Keratinocyte (primary cell): Measurements from ENCODE around the gene PJA2. TPM values are rescaled to one million over a fixed set of nuclear protein-coding genes. Genes with fewer than 3 reads are reported as not detected.
"Not testable (repeated sequence)": the region's sequence is repeated elsewhere in the genome, so short reads cannot be mapped to it uniquely, and the experiment has no call there.

Experiments used
- DNase-seq: peaks from one replicate; pipeline ENCODE4 v3.0.0-alpha.2; 2011; ENCODE audit warnings: low read depth, missing footprints, low spot score
- FAIRE-seq: peaks from 2 replicates; lab custom pipeline; 2011; peaks lifted over from hg19 to GRCh38; lab: Jason Lieb, UNC
- H2AFZ ChIP-seq: 2 replicates; pipeline ENCODE4 v1.6.0; 2012; ENCODE audit warnings: low read length, control low read depth, inconsistent platforms; ENCODE audit not compliant: control insufficient read depth
- H3K27ac ChIP-seq: 2 replicates; pipeline ENCODE4 v1.5.1; 2011; ENCODE audit warnings: low read length; ENCODE audit not compliant: control insufficient read depth, insufficient read depth
- H3K27me3 ChIP-seq: 3 replicates; pipeline ENCODE4 v1.6.0; 2011; ENCODE audit warnings: low read length; ENCODE audit not compliant: control insufficient read depth, insufficient read depth; ENCODE audit errors: extremely low read depth
- H3K36me3 ChIP-seq, 2 experiments: 2 replicates in 1 of 2; 3 replicates in 1 of 2; pipeline ENCODE4 v1.5.1; 2011; ENCODE audit warnings: low read length in 2 of 2, mild to moderate bottlenecking in 1 of 2; ENCODE audit not compliant: control insufficient read depth in 2 of 2, insufficient read depth in 2 of 2; ENCODE audit errors: extremely low read depth in 1 of 2
- H3K4me1 ChIP-seq: 3 replicates; pipeline ENCODE4 v1.5.1; 2011; ENCODE audit warnings: low read length; ENCODE audit not compliant: control insufficient read depth, insufficient read depth; ENCODE audit errors: extremely low read depth
- H3K4me2 ChIP-seq: 3 replicates; pipeline ENCODE4 v1.6.0; 2011; ENCODE audit warnings: low read depth, low read length; ENCODE audit not compliant: control insufficient read depth, insufficient read depth; ENCODE audit errors: extremely low read depth
- H3K4me3 ChIP-seq, 3 experiments: fragments of 200-600 bp in 1 of 3; sonication (generic) in 1 of 3; 2 replicates in 2 of 3; 3 replicates in 1 of 3; pipeline ENCODE4 v1.5.1; 2011 to 2016; ENCODE audit warnings: low read length in 3 of 3, mild to moderate bottlenecking in 3 of 3, control low read depth in 2 of 3, inconsistent platforms in 1 of 3, low read depth in 1 of 3, mixed read lengths in 1 of 3, mixed run types in 1 of 3, moderate library complexity in 1 of 3; ENCODE audit not compliant: control insufficient read depth in 2 of 3, insufficient read depth in 2 of 3; ENCODE audit errors: extremely low read depth in 1 of 3
- H3K79me2 ChIP-seq: 2 replicates; pipeline ENCODE4 v1.6.0; 2012; ENCODE audit warnings: low read length; ENCODE audit not compliant: control insufficient read depth, insufficient read depth
- H3K9ac ChIP-seq: 3 replicates; pipeline ENCODE4 v1.6.0; 2011; ENCODE audit warnings: low read length; ENCODE audit not compliant: control insufficient read depth, insufficient read depth; ENCODE audit errors: extremely low read depth
- H3K9me1 ChIP-seq: 3 replicates; pipeline ENCODE4 v1.6.0; 2011; ENCODE audit warnings: low read length; ENCODE audit not compliant: control insufficient read depth, insufficient read depth; ENCODE audit errors: extremely low read depth
- H3K9me3 ChIP-seq: 2 replicates; pipeline ENCODE4 v1.5.1; 2012; ENCODE audit warnings: low read depth, low read length; ENCODE audit not compliant: control insufficient read depth
- H4K20me1 ChIP-seq: 3 replicates; pipeline ENCODE4 v1.6.0; 2011; ENCODE audit warnings: low read length; ENCODE audit not compliant: control insufficient read depth, insufficient read depth; ENCODE audit errors: extremely low read depth
- EZH2 ChIP-seq: IDR thresholded peaks from one replicate; pipeline ENCODE4 v1.6.1; 2012; ENCODE audit warnings: inconsistent platforms, mild to moderate bottlenecking, low read length, moderate library complexity
- dilution Hi-C: fragments of 300-500 bp; cut with MboI; formaldehyde crosslinking; loops from one replicate; pipeline ENCODE4 v1.7.0; 2020; ENCODE audit warnings: low sequenced_read_pairs; ENCODE audit not compliant: extremely low pct_ligation_motif_present
- polyA plus RNA-seq, 5 experiments: library from polyadenylated mRNA; depleted of rRNA in 3 of 5; stranded (reverse) in 3 of 5; stranded (forward) in 1 of 5; unstranded in 1 of 5; fragments of >200 nt; gene quantifications; 1 replicate in 1 of 5; 2 replicates in 3 of 5; 3 replicates in 1 of 5; pipeline versions ENCODE4 v1.2.1 to v1.2.3, GENCODE V29; 2011 to 2012; ENCODE audit warnings: missing spikeins in 2 of 5, low read depth in 1 of 5, low replicate concordance in 1 of 5
- TF ChIP-seq, protein P1 (sequence below), 3 experiments: IDR thresholded peaks in 1 of 3; conservative IDR thresholded peaks in 1 of 3; optimal IDR thresholded peaks in 1 of 3; 2 replicates in 2 of 3; 3 replicates in 1 of 3; pipeline versions ENCODE3 to v1.5.1; 2011; ENCODE audit warnings: low read length in 3 of 3, mild to moderate bottlenecking in 3 of 3, moderate library complexity in 2 of 3, control low read depth in 1 of 3, inconsistent platforms in 1 of 3; ENCODE audit not compliant: insufficient read depth in 2 of 3; ENCODE audit errors: extremely low read depth in 1 of 3

Gene PJA2
- polyA plus RNA-seq, 1 donor (not counting 4 experiments of a cell fraction or from before 2014, with no cell fraction given): 49.3 TPM

- dilution Hi-C loops: no loop called here
- no peak overlapping the region for H3K9ac ChIP-seq
- H3K36me3 ChIP-seq: no peaks in the 10 kb centered on the region
- no peak overlapping the region for H3K27ac ChIP-seq
- H3K79me2 ChIP-seq: no peaks in the 10 kb centered on the region
- no peak overlapping the region for H3K4me2 ChIP-seq
- FAIRE-seq (no peak), DNase-seq (no peak)
- H3K9me3 ChIP-seq: no peaks in the 10 kb centered on the region
- no peak overlapping the region for H2AFZ ChIP-seq
- no peak overlapping the region for H3K4me3 ChIP-seq
- no peaks in the 10 kb centered on the region for H3K27me3 ChIP-seq
- no peak for TF ChIP-seq EZH2
- TF ChIP-seq, protein P1, sequence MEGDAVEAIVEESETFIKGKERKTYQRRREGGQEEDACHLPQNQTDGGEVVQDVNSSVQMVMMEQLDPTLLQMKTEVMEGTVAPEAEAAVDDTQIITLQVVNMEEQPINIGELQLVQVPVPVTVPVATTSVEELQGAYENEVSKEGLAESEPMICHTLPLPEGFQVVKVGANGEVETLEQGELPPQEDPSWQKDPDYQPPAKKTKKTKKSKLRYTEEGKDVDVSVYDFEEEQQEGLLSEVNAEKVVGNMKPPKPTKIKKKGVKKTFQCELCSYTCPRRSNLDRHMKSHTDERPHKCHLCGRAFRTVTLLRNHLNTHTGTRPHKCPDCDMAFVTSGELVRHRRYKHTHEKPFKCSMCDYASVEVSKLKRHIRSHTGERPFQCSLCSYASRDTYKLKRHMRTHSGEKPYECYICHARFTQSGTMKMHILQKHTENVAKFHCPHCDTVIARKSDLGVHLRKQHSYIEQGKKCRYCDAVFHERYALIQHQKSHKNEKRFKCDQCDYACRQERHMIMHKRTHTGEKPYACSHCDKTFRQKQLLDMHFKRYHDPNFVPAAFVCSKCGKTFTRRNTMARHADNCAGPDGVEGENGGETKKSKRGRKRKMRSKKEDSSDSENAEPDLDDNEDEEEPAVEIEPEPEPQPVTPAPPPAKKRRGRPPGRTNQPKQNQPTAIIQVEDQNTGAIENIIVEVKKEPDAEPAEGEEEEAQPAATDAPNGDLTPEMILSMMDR (optimal IDR thresholded peaks at IDR 0.05 in 1 of 3, IDR thresholded peaks at IDR 0.05 in 1 of 3, conservative IDR thresholded peaks at IDR 0.05 in 1 of 3; ENCODE audit: extremely low read depth in 1 of 3, insufficient read depth in 2 of 3, low read length in 3 of 3): no peak
- H4K20me1 ChIP-seq: no peaks in the 10 kb centered on the region
- peaks cover 2% of the 10 kb centered on the region for H3K4me1 ChIP-seq
- no peaks in the 10 kb centered on the region for H3K9me1 ChIP-seq
These were observed 7.1 kb upstream of the PJA2 start for GRCh38 chr5:109416882-109417281.

DNA sequence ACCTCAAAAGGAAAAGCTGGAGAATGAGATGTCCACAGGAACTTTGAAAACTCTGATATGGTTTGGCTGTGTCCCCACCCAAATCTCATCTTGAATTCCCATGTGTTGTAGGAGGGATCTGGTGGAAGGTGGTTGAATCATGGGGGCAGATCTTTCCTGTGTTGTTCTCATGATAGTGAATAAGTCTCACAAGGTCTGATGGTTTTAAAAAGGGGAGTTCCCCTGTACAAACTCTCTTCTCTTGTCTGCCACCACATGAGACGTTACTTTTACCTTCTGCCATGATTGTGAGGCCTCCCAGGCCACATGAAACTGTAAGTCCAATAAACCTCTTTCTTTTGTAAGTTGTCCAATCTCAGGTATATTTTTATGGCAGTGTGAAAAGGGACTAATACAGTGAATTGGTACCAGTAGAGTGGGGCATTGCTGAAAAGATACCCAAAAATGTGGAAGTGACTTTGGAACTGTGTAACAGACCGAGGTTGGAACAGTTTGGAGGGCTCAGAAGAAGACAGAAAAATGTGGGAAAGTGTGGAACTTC, 4.2 kb upstream of the PJA2 start:
- H3K9ac ChIP-seq, dilution Hi-C loops, H3K4me3 ChIP-seq, H3K79me2 ChIP-seq, H3K9me3 ChIP-seq, DNase-seq, H3K27me3 ChIP-seq, H4K20me1 ChIP-seq, H2AFZ ChIP-seq, H3K36me3 ChIP-seq, H3K9me1 ChIP-seq, FAIRE-seq, H3K27ac ChIP-seq, H3K4me2 ChIP-seq: not testable (repeated sequence)
- peaks cover 14% of the 10 kb centered on the region for H3K4me1 ChIP-seq

GRCh38 chr5:109413458-109413857, 3.7 kb upstream of the PJA2 start:
- no peaks in the 10 kb centered on the region for H3K36me3 ChIP-seq
- H3K9me3 ChIP-seq: no peaks in the 10 kb centered on the region
- no peaks in the 10 kb centered on the region for H4K20me1 ChIP-seq
- DNase-seq: no peak
- H2AFZ ChIP-seq: no peak overlapping the region
- H3K27me3 ChIP-seq: no peaks in the 10 kb centered on the region
- peaks cover 7% of the 10 kb centered on the region for H3K79me2 ChIP-seq
- H3K9me1 ChIP-seq: no peaks in the 10 kb centered on the region
- TF ChIP-seq, protein P1 (optimal IDR thresholded peaks at IDR 0.05 in 1 of 3, IDR thresholded peaks at IDR 0.05 in 1 of 3, conservative IDR thresholded peaks at IDR 0.05 in 1 of 3; ENCODE audit: extremely low read depth in 1 of 3, insufficient read depth in 2 of 3, low read length in 3 of 3): no peak
- TF ChIP-seq EZH2: no peak
- no peak overlapping the region for H3K4me3 ChIP-seq
- H3K4me2 ChIP-seq: no peak overlapping the region
- H3K4me1 ChIP-seq: peaks cover 14% of the 10 kb centered on the region
- FAIRE-seq: no peak
- no peak overlapping the region for H3K27ac ChIP-seq
- H3K9ac ChIP-seq: no peak overlapping the region
- dilution Hi-C loops: no loop called here
